ENCODE results near the gene KLHL1. TPM values are rescaled to one million over a fixed set of nuclear protein-coding genes. Genes with fewer than 3 reads are reported as not detected.

KLHL1 gene
- total RNA-seq, 4 donors from 2014 or later = not detected

DNA sequence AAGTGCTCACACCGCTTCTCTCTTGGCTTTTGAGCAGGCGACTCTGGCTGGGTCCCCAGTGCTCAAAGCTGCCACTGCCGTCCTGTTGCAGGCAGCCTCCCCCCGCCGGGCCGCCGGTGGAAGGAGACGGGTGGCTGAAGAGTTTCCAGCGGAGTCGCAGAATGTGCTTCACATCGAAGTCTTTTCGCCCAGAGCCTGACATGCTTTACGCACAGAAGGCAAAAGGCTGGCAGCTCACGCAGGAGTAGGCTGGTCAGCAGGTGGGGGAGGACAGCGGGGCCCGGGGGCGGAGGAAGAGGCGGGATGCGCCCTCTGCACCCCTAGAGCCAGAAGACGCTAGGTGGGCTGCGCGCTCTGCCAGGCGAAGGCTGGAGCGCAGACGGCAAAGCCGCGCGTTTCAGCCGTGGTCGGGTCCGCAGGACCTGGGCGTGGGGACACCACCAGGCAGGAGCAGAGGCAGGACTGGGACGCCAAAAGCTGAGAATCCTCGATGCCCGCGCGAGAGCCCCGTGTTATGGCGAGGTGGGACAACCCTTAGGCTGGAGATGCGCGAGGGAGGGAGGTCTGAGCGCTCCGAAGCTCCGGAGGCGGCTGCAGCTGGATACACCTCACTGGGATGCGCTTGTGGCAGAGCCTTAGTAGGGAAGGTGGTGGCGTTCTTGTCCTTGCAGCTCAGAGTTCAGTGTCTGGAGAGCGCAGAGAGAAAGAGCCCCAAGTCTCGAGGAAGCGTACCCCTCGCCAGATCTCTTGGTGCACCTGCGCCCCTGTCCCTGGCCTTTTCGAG, 562 bp downstream of the KLHL1 start, which contains the start of gene ATXN8OS:
Gene ATXN8OS, plus strand, starts transcription at position 329 of the 784 bp plus-strand sequence.
- no peaks in the 10 kb centered on the region for H3K4me1 ChIP-seq
- H3K27me3 ChIP-seq = peaks cover 0 to 10% (median 0%) of the 10 kb centered on the region in 4 donors
- no peak for TF ChIP-seq POLR2A (IDR thresholded peaks at IDR 0.05)
- no peak for DNase-seq
- no peaks in the 10 kb centered on the region for H3K9me3 ChIP-seq
- H3K36me3 ChIP-seq = no peaks in the 10 kb centered on the region
- intact Hi-C loops (cut with DNase I) = no loop called here
- no peak within 1 kb of the TSS for H3K27ac ChIP-seq
- 16 to 22% methylated on average over 6 to 28 of the region's 53 CpGs for WGBS, 2 donors
- no peak within 1 kb of the TSS for H3K4me3 ChIP-seq

DNA sequence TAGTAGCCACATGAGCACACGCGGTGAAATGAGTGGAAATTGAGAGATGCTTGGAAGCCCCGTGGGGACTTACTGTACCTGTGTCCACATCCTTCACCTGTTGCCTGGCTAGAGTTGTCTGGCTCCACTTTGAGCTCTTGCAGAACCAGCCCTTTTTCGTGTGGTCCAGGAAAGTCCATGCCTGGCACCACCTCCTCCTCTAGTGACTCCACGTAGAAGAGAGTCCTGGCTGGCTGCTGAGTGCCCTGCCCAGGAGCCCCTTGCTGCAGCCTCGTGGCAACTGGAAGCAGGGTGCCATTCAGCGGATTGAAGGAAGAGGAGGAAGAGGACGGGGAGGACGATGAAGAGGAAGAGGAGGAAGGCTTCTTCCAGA, 1.1 kb downstream of the KLHL1 start:
- Histone ChIP-seq H3K9me3 (no peaks in the 10 kb centered on the region), H3K27ac (no peak overlapping the region), H3K4me3 (no peak overlapping the region), H3K27me3 (peaks cover 0 to 10% (median 0%) of the 10 kb centered on the region in 4 donors), H3K36me3 (no peaks in the 10 kb centered on the region), H3K4me1 (no peaks in the 10 kb centered on the region)
- no peak for DNase-seq
- TF ChIP-seq, protein P1, sequence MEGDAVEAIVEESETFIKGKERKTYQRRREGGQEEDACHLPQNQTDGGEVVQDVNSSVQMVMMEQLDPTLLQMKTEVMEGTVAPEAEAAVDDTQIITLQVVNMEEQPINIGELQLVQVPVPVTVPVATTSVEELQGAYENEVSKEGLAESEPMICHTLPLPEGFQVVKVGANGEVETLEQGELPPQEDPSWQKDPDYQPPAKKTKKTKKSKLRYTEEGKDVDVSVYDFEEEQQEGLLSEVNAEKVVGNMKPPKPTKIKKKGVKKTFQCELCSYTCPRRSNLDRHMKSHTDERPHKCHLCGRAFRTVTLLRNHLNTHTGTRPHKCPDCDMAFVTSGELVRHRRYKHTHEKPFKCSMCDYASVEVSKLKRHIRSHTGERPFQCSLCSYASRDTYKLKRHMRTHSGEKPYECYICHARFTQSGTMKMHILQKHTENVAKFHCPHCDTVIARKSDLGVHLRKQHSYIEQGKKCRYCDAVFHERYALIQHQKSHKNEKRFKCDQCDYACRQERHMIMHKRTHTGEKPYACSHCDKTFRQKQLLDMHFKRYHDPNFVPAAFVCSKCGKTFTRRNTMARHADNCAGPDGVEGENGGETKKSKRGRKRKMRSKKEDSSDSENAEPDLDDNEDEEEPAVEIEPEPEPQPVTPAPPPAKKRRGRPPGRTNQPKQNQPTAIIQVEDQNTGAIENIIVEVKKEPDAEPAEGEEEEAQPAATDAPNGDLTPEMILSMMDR (IDR thresholded peaks at IDR 0.05) = no peak
- no peak for TF ChIP-seq POLR2A (IDR thresholded peaks at IDR 0.05)
- intact Hi-C loops (cut with DNase I) = no loop called here
- 43 to 68% methylated on average over 4 to 6 of the region's 9 CpGs for WGBS, 2 donors

- no peak for DNase-seq
- H3K27me3 ChIP-seq = peaks cover 0 to 10% (median 0%) of the 10 kb centered on the region in 4 donors
Observed at GRCh38 chr13:70104481-70104880, 3.8 kb downstream of the KLHL1 start.

DNA sequence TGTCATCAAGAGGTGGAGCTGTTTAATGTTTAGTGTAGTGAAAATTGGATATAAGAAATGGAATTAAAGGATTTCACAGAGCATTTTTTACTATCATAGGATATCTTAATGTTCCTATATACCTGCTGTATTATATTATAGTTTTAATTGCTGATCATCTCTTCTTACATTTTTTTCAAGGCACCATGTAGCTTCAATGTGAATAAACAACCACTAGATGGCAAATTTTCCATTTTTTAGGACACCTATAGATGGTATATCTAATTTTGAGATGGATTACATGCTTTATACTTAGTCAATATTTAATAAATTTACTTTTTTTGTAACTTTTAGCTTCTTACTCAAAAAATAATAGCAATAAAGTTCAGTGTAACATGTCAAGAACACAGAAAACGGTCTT, 9.6 kb downstream of the KLHL1 start:
- Histone ChIP-seq H3K4me1 (no peaks in the 10 kb centered on the region), H3K4me3 (no peak overlapping the region), H3K27ac (no peak overlapping the region), H3K27me3 (no peaks in the 10 kb centered on the region), H3K36me3 (no peaks in the 10 kb centered on the region), H3K9me3 (no peaks in the 10 kb centered on the region)
- intact Hi-C loops (cut with DNase I) = no loop called here
- 18 to 30% methylated on average over 1 of the region's 1 CpG for WGBS, 2 donors
- no peak for DNase-seq
- TF ChIP-seq, protein P1 (IDR thresholded peaks at IDR 0.05) = no peak
- no peak for TF ChIP-seq POLR2A (IDR thresholded peaks at IDR 0.05)

More at GRCh38 chr13:70104481-70104880, 3.8 kb downstream of the KLHL1 start:
- Histone ChIP-seq H3K36me3 (no peaks in the 10 kb centered on the region), H3K27ac (no peak overlapping the region), H3K9me3 (no peaks in the 10 kb centered on the region), H3K4me3 (no peak overlapping the region), H3K4me1 (no peaks in the 10 kb centered on the region)
- intact Hi-C loops (cut with DNase I) = no loop called here
- no peak for TF ChIP-seq POLR2A (IDR thresholded peaks at IDR 0.05)
- TF ChIP-seq, protein P1 (IDR thresholded peaks at IDR 0.05) = no peak

GRCh38 chr13:70090036-70090723, 18.1 kb downstream of the KLHL1 start:
- TF ChIP-seq, protein P1 (IDR thresholded peaks at IDR 0.05) = no peak
- no peak for TF ChIP-seq POLR2A (IDR thresholded peaks at IDR 0.05)
- H3K27me3 ChIP-seq = no peaks in the 10 kb centered on the region
- intact Hi-C loops (cut with DNase I) = no loop called here
- H3K9me3 ChIP-seq = no peaks in the 10 kb centered on the region
- DNase-seq = no peak
- H3K4me1 ChIP-seq = no peaks in the 10 kb centered on the region
- no peaks in the 10 kb centered on the region for H3K36me3 ChIP-seq
- H3K4me3 ChIP-seq = no peak overlapping the region
- 62 to 76% methylated on average over 2 of the region's 2 CpGs for WGBS, 2 donors
- H3K27ac ChIP-seq = no peak overlapping the region
